GM12891 (cell line): ENCODE results near the gene ELK3.

Experiments used
- POLR2A ChIP-seq: IDR thresholded peaks from 2 replicates; pipeline ENCODE4 v1.6.1; 2011; ENCODE audit warnings: low read depth, low read length, control low read depth
- POLR2AphosphoS5 ChIP-seq: IDR thresholded peaks from 2 replicates; pipeline ENCODE4 v1.6.1; 2011; ENCODE audit warnings: low read depth, low read length, control low read depth
- SPI1 ChIP-seq: IDR thresholded peaks from 2 replicates; pipeline ENCODE4 v1.6.1; 2011; ENCODE audit warnings: low read depth, low read length, control low read depth
- TAF1 ChIP-seq: IDR thresholded peaks from 2 replicates; pipeline ENCODE4 v1.6.1; 2011; ENCODE audit warnings: low read depth, low read length, control low read depth

DNA sequence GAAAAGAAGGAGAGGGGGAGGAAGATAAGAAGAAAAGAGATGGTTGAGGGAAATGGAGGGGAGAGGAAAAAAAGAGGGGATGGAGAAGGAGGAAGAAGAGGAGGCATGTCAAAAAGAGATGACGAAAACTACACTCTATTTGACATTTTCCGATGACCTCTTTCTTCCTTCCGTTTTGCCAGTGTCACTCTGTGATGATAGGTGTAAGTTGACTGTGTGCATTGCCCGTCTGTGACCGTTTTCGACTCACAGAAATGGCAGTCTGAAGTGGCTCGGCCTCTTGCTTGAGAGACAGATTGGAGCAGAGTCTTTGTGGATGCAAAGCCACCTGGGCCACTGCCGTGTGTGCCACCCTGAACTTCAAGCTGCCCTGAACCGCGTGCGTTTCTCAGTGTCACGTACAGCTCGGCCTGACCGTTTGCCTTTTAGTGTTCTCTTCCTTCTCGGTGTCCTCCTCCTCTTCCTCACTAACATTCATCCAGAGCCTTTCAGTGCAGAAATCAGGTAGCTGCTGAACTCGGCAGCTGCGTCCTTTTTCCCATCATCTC is 32.7 kb downstream of the ELK3 start:
- TF ChIP-seq POLR2A (no peak), POLR2AphosphoS5 (no peak), TAF1 (no peak), SPI1 (no peak)
